ENCODE results near the gene IFTAP.
"Not testable (repeated sequence)": the region's sequence is repeated elsewhere in the genome, so short reads cannot be mapped to it uniquely, and the experiment has no call there.

IFTAP gene

GRCh38 chr11:36635066-36635862 is 41.0 kb downstream of the IFTAP start:
- DNase-seq (ENCODE audit: low read depth in 3 of 3, low spot score in 1 of 3) = no peak

DNA sequence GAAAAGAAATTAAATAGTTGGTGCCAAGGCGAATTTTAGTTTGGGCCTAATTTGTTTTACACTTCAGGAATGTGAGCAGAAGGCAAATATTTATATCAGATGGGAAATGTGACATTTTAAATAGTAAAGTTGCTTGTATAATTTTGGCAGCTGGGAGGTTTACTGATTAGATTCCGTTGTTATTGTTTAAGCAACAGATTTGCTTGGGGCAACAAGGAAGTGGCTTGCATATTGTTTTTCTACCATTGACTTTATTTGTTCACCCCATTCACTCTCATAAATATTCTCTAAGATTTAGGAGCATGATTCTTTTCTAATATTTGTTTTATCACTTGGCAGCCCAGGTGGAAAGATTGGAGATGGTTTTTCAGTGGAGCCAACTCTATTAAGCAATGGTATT is 44.3 kb downstream of the IFTAP start:
- DNase-seq (ENCODE audit: low read depth in 3 of 3, low spot score in 1 of 3) = no peak

- no peak for DNase-seq (ENCODE audit: low read depth in 3 of 3, low spot score in 1 of 3)
Observed at GRCh38 chr11:36657610-36658267, 63.4 kb downstream of the IFTAP start.

DNA sequence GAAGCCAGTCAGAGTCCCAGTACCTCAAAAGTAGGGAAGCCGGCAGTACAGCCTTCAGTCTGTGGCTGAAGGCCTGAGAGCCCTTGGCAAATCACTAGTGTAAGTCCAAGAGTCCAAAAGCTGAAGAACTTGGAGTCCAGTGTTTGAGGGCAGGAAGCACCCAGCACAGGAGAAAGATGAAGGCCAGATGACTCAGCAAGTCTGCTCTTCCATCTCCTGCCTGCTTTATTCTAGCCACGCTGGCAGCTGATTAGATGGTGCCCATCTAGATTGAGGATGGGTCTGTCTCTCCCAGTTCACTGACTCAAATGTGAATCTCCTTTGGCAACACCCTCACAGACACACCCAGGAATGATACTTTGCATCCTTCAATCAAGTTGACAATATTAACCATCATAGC is 67.1 kb downstream of the IFTAP start:
- DNase-seq (ENCODE audit: low read depth in 3 of 3, low spot score in 1 of 3) = not testable (repeated sequence)

DNA sequence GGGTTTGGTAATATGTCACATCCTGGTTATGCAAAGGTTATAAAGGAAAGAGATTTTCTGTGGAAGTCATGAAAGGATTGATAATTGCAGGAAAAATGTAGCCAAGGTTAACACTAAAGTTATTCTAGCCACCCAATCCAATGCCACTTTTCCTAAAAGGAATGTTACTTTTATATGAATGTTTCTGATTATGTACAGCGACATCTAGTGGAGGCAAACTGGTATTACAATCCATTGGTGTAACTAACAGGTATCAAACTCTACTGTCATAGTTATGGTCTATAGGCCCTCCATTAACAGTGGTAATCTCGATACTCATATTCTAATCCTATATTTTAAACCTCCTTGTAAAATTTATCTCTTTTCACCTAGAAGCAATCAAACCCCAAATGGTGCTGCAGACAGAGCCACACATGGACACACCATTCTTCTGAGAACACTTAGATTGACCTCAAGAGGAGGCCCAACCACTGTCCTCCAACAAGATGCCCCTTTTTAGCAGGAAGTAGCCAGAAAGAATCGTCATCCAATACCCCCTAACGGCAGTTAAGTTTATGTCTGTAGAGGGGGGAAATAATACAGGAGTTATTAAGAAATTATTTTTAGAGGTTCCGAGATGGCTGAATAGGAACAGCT is 78.6 kb downstream of the IFTAP start:
- DNase-seq (ENCODE audit: low read depth in 3 of 3, low spot score in 1 of 3) = no peak

- not testable (repeated sequence) for DNase-seq (ENCODE audit: low read depth in 3 of 3, low spot score in 1 of 3)
Observed at GRCh38 chr11:36679547-36679946, 85.2 kb downstream of the IFTAP start.

DNA sequence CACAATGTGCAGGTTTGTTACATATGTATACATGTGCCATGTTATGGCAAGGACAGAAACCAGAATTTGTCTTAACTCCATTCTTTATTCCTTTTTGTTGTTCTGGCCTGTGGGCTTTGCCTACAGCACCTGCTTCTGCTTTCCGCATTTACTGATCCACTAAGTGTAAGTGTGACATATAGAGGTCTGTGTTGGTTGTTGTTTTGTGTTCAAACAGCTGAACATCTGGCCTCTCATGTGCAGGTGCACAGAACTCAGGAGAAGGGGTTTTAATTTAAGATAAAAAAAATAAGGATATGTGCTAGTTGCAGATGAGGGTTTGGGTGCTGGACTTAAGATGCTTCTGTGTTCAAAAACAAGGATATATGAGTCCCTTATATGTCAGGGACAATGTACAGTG is 89.5 kb downstream of the IFTAP start:
- DNase-seq (ENCODE audit: low read depth in 3 of 3, low spot score in 1 of 3) = no peak

- no peak for DNase-seq (ENCODE audit: low read depth in 3 of 3, low spot score in 1 of 3)
Observed at GRCh38 chr11:36684840-36685801, 90.8 kb downstream of the IFTAP start.

GRCh38 chr11:36688132-36688531 is 93.8 kb downstream of the IFTAP start:
- no peak for DNase-seq (ENCODE audit: low read depth in 3 of 3, low spot score in 1 of 3)

GRCh38 chr11:36688571-36689291 is 94.4 kb downstream of the IFTAP start:
- no peak for DNase-seq (ENCODE audit: low read depth in 3 of 3, low spot score in 1 of 3)

DNA sequence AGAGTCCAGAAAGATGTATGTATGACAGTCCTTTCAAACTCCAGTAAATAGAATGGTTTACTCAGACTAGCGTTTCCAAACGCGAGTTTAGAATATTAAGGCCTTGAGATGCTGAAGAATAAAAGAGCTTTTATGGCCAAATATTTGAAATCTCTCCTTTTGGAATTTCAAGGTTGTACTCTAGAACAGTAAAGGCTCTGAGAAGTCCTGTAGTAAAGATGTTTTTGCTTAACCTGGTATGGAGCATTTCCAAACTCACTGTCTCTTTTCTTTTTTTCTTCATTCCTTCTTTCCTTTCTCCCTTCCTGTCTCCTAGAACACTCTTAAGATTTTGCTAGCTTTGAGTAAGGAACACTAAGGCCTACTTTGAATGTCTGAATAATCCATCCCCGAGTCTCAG is 95.1 kb downstream of the IFTAP start:
- DNase-seq (ENCODE audit: low read depth in 3 of 3, low spot score in 1 of 3) = no peak

DNA sequence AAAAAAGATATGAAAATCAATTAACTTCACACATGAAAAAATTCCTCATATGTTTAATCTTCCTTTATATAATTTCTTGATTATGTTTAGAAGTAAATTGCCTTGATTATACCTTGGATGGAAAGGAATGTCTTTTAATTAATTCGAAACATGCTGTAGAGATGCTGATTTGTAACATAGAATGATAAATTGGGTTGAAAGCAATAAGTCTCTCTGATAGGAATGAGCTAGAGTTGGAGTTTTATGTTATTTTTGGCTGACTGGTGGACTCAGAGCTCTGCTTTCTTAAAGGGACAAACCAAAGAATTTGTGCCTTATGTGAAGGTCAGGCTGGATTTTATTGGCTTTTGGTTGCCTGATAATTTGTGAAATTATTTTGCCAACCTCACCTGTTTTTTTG is 98.4 kb downstream of the IFTAP start:
- DNase-seq (ENCODE audit: low read depth in 3 of 3, low spot score in 1 of 3) = no peak

DNA sequence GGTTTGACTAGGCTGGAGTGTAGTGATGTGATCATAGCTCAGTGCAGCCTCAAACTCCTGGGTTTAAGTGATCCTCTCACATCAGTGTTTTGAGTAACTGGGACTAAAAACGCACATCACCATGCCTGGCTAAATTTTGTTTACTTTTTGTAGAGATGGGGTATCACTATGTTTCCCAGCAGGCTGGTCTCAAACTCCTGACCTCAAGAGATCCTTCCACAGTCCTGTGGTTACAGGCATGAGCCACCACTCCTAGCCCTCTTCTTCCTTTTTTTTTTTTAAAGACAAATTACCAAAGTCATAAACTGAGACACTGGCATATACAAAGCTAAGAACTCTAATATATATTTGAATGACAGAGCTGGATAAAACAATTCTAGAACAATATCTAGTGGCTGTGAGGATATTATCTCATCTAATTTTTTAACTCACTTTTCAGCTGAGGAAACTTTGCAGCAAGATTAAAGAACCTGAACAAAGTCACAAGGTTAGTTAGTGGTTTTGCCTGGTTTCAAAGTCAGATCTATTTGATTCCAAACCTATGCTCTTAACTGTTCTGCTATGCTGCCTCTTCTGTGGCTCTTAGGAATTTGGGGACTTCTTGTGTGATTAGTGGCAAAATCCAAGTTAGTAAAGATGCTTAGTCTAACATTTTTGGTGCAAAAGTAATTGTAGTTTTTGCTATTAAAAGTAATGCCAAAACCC is 99.0 kb downstream of the IFTAP start:
- DNase-seq (ENCODE audit: low read depth in 3 of 3, low spot score in 1 of 3) = no peak

DNA sequence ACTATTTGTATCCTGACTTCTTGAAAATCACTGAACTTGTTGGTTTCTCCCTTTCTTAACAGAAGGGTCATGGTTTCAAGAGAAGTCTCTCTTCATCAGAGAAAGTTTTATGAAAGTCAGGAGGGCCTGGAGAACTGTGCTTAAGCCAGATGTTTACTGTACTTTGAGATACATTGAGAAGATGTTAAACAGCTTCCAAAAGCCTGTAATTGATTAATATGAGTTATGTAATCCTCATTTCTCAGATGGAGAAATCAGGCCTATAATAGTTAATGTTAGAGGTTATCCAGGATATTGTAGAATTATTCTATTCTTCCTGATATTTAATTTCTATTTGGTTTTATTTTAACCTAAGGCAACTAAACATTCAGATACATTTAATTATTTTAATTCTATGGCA is 100.8 kb downstream of the IFTAP start:
- no peak for DNase-seq (ENCODE audit: low read depth in 3 of 3, low spot score in 1 of 3)

GRCh38 chr11:36695571-36695970 is 101.3 kb downstream of the IFTAP start:
- no peak for DNase-seq (ENCODE audit: low read depth in 3 of 3, low spot score in 1 of 3)

- DNase-seq (ENCODE audit: low read depth in 3 of 3, low spot score in 1 of 3) = no peak
Observed at GRCh38 chr11:36696550-36696949, 102.2 kb downstream of the IFTAP start.

DNA sequence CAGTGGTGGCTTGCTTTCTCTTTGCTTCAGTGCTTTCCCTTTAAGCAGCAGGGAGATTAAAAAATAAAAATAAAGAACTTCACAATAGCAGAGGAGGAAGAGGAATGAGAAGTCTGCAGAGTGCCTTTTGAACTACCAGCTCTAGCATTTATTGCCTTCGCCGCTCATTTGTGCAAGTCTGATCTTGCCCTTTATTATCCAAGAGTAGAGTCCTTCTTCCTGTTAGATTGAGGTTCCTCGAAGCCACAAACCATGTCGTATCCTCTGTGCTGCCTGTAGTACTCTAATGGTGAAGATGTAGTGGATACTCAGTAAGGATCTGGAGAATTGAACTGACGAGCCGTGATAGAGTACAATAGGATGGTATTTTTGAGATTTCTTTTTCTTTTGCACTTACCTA is 105.0 kb downstream of the IFTAP start:
- DNase-seq (ENCODE audit: low read depth in 3 of 3, low spot score in 1 of 3) = no peak

DNA sequence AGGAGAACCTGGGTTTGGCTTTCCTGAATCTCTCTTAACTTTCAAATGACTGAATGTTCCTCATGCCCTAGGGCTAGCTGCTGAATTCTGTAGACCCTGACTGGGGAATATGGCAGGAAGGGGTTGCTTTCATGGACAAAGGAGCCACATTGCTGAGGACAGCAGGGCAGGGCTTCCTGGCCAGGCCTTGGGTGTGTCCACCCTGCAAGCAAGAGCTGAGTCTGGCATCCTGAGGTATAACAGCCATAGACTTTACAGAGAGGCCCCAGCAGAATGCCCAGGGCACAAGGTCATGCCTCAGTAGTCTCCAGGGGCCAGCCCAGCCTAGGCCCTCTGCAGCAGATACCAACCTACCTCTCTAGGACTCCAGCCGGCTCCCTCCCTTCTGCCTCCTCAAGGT is 105.9 kb downstream of the IFTAP start:
- DNase-seq (ENCODE audit: low read depth in 3 of 3, low spot score in 1 of 3) = no peak

DNA sequence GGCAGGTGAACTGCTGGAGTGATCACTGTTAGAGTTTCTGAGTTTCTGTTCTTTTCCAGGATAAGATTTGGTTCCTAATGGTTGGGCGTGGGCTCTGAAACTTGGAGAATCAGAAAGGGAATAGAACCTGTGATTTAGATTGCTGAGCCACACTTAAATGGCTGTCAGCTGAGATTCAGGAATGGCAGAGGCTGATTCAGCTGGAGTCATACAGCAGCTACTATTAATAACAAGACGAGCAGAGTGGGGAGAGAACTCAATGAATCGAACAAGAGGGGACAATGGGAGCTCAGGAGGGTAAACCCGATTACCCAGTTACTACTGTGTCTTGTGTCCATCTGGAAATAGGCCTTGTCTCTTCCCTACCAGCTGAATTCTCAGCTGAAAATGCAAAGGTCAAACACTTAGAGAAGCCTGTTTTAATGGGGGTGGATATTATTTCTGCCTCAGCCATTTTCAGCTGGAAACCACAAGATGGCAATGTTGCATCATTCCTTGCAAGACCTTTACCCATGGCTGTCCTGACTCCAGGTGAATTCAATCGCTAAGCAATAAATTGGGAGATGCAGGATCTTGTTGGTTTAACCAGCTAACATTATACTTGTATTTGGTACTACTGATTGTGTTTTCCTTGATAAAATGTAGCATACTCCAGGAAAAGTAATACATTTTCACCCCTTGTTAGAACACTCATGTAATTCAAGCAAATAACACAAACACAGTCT is 108.2 kb downstream of the IFTAP start:
- DNase-seq (ENCODE audit: low read depth in 3 of 3, low spot score in 1 of 3) = no peak

Data from stimulated activated CD4-positive, alpha-beta T cell treated with anti-CD3 and anti-CD28 coated beads, TNF-alpha, amount 100 ng/mL, for 1 hour (primary cell).